Esophagus squamous epithelium (tissue), 4 donors: Measurements from ENCODE around the gene CABLES1.
"Not testable (repeated sequence)": the region's sequence is repeated elsewhere in the genome, so short reads cannot be mapped to it uniquely, and the experiment has no call there.

ENCODE experiments used
- POLR2A ChIP-seq, 4 donors: fragments of 450-650 bp; IDR thresholded peaks; one replicate each; pipeline ENCODE4 v1.6.1; 2017; ENCODE audit warnings: antibody characterized with exemption in 4 of 4, mild to moderate bottlenecking in 4 of 4, moderate library complexity in 3 of 4
- TF ChIP-seq, protein P1 (sequence below), 6 experiments: fragments of 450-650 bp in 4 of 6; fragments of 200-600 bp in 2 of 6; sonication (generic) in 2 of 6; IDR thresholded peaks; one replicate each; pipeline ENCODE4 v1.5.1; 2016 to 2019; ENCODE audit warnings: antibody characterized with exemption in 6 of 6, mild to moderate bottlenecking in 4 of 6, moderate library complexity in 4 of 6

- TF ChIP-seq, protein P1, sequence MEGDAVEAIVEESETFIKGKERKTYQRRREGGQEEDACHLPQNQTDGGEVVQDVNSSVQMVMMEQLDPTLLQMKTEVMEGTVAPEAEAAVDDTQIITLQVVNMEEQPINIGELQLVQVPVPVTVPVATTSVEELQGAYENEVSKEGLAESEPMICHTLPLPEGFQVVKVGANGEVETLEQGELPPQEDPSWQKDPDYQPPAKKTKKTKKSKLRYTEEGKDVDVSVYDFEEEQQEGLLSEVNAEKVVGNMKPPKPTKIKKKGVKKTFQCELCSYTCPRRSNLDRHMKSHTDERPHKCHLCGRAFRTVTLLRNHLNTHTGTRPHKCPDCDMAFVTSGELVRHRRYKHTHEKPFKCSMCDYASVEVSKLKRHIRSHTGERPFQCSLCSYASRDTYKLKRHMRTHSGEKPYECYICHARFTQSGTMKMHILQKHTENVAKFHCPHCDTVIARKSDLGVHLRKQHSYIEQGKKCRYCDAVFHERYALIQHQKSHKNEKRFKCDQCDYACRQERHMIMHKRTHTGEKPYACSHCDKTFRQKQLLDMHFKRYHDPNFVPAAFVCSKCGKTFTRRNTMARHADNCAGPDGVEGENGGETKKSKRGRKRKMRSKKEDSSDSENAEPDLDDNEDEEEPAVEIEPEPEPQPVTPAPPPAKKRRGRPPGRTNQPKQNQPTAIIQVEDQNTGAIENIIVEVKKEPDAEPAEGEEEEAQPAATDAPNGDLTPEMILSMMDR (IDR thresholded peaks at IDR 0.05): not testable (repeated sequence)
- not testable (repeated sequence) for TF ChIP-seq POLR2A (IDR thresholded peaks at IDR 0.05)
Observed at GRCh38 chr18:23109163-23109562, 26.1 kb upstream of the CABLES1 start.
